H1 (cell line): ENCODE measurements around the gene GADD45B. TPM values are rescaled to one million over a fixed set of nuclear protein-coding genes. Genes with fewer than 3 reads are reported as not detected.
A peak's percentile ranks its signal among the peaks of the same experiment; 100 is the strongest.

Experiments
- BRCA1 ChIP-seq: IDR thresholded peaks from 2 replicates; pipeline ENCODE4 v1.6.1; 2012; ENCODE audit warnings: low read depth, low read length, improper control_type of control experiment
- GABPA ChIP-seq: IDR thresholded peaks from 2 replicates; pipeline ENCODE4 v1.6.1; 2011; ENCODE audit warnings: mild to moderate bottlenecking, low read length, moderate library complexity, borderline replicate concordance; ENCODE audit not compliant: insufficient read depth
- HDAC2 ChIP-seq, 2 experiments: fragments of 300-600 bp in 1 of 2; sonication (generic) in 1 of 2; IDR thresholded peaks; 2 replicates each; pipeline ENCODE4 v1.6.1; 2011 to 2012; ENCODE audit warnings: low read depth in 2 of 2, low read length in 2 of 2, mild to moderate bottlenecking in 2 of 2, moderate library complexity in 2 of 2, borderline replicate concordance in 1 of 2, inconsistent platforms in 1 of 2
- KDM4A ChIP-seq: IDR thresholded peaks from one replicate; pipeline ENCODE4 v1.7.1; 2012; ENCODE audit warnings: low read depth, mild to moderate bottlenecking, moderate library complexity, low read length, inconsistent platforms; ENCODE audit not compliant: severe bottlenecking
- NRF1 ChIP-seq: IDR thresholded peaks from 2 replicates; pipeline ENCODE4 v1.6.1; 2011; ENCODE audit warnings: mild to moderate bottlenecking, low read depth, low read length, improper control_type of control experiment
- SIX5 ChIP-seq: IDR thresholded peaks from 2 replicates; pipeline ENCODE4 v1.6.1; 2011; ENCODE audit warnings: mild to moderate bottlenecking, low read depth, low read length
- polyA plus RNA-seq, 7 experiments: library from polyadenylated mRNA; depleted of rRNA in 3 of 7; stranded (reverse) in 5 of 7; unstranded in 2 of 7; fragments of >200 nt in 5 of 7; fragments of 200-250 nt in 2 of 7; gene quantifications; 1 replicate in 5 of 7; 2 replicates in 1 of 7; 4 replicates in 1 of 7; pipeline versions ENCODE4 v1.2.1 to v1.2.3, GENCODE V29; 2011 to 2013; ENCODE audit warnings: missing spikeins in 2 of 7, mixed read lengths in 2 of 7
- total RNA-seq: library from RNA; stranded (reverse); fragmentation: NEBNext Ultra II Directional; extraction: Animal tissue kit (Norgen Biotek cat#: 25700); gene quantifications from 2 replicates; pipeline ENCODE4 v1.2.1, GENCODE V29; 2021

GADD45B gene
- total and polyA plus RNA-seq, 2 of the 8 experiments (the other 6 are each of a cell fraction or from before 2014, with no cell fraction given) = 7.4 to 11.4 TPM

GRCh38 chr19:2495130-2495641 is 19.3 kb downstream of the GADD45B start (continued):
- TF ChIP-seq HDAC2 (IDR thresholded peaks at IDR 0.05; ENCODE audit: borderline replicate concordance in 1 of 2, low read depth in 2 of 2, low read length in 2 of 2) (0 out of 4 replicates have a peak, but pooled peaks of 1 of the 2 experiments have one; percentile 39), GABPA (peak; percentile 47; the same call in 1 of the 2 replicates), BRCA1 (no peak), NRF1 (no peak), KDM4A (peak; percentile 15), SIX5 (no peak)
